Stimulated activated CD8-positive, alpha-beta memory T cell treated with anti-CD3 and anti-CD28 coated beads, Interleukin-12 subunit alpha, Interleukin-12 subunit beta, amount 100 ng/mL, for 4 hours (primary cell): ENCODE results near the gene RASAL2.

Experiments used
- DNase-seq: peaks from one replicate; pipeline ENCODE4 v3.0.0-alpha.2; 2020; ENCODE audit warnings: low read depth

Gene RASAL2

DNA sequence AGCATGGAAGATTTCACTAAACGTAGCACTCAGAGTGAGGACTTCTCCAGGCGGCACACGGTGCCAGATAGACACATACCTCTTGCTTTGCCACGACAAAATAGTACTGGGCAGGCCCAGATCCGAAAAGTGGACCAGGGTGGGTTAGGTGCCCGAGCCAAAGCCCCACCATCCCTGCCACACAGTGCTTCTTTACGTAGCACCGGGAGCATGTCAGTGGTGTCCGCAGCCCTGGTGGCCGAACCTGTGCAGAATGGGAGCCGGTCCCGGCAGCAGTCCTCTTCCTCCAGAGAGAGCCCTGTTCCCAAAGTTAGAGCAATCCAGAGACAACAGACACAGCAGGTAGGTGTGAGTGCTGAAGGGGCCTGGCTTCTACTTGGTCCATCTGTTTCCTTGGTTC is 364.3 kb downstream of the RASAL2 start:
- DNase-seq: no peak

DNA sequence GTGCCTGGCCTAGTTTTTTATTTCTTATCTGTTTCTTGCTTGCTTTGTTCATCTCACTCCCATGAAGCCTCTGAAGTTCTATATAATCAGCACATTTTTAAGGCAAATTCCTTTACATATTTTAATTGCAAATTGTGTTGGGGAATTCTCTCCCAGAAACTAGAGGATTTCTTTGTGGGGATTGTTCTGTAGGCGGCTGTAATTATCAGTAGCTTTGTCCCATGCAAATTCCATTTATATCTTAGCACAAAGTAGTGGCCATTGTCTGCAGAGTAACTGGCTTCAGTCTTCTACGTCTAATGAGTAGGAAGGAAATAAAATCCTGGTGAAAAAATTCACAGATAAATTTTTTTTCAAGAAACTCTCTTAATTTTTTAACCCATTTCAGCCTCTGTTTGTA is 367.2 kb downstream of the RASAL2 start:
- no peak for DNase-seq

DNA sequence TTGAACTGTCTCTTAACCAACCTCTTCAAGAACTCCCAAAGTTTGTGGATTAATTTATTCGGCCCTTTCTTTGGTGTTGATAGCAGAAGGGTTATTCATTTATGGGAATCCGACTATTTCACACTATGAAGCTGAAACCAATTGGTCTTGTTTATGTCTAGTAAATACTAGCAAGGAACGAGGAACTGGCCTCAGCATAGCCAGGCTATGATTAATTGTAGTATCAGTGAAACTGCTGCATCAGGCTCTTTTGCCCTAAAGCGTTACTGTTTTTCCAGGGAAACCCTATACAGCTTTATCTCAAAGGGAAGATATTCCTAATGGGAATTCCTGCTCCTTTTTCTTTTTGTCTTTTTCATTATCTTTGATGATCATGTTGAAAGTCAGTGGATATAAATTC is 367.8 kb downstream of the RASAL2 start:
- DNase-seq: no peak

DNA sequence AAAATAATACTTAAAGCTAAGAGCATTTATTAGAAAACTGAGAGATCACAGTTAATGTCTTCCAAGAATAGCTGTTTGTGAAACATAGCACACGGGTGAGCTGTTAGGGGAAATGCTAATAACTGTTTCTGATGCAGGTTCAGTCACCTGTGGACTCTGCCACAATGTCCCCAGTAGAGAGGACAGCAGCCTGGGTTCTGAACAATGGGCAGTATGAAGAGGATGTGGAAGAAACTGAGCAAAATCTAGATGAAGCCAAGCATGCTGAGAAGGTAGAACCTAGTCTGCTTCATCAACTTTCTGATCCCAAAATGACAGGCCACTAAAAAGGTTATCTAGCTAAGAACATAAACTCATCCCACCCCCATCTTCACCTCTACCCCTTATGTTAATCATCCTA is 370.2 kb downstream of the RASAL2 start:
- no peak for DNase-seq

DNA sequence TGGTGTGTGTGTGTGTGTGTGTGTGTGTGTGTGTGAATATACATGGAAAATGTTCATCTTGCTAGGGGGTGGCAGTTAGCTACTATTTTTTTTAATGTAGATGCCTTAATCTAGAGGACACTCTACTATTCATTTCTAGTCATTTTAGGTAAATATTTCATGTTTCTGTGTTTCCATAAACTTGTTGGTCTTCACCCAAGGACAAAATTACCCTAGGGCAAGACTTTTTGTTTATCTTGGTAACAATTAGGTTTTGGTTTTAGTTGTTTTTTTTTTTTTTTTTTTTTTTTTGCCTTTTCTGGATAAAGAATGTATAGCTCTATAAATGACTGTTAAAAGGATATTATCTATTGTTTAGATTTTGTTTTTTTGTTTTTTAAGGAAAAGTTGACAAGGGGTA is 370.7 kb downstream of the RASAL2 start:
- no peak for DNase-seq

DNA sequence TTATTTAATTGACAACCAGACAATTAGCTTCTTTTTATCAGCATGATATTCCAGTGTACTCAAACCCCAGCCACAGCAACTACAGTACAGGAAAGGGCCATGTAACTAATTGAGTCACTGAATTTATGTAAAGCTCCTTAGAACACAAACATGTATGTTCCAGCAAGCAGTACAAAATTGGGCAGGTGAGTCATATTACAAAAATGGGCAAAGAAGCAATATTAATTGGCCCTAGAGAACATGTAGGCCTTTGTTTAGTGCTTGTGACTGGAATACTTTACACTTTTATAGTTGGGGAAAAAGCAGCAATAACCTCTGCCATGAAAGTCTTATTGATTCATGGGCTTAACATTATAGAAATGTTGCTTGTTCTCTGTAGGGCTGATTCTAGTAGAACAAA is 371.1 kb downstream of the RASAL2 start:
- no peak for DNase-seq

DNA sequence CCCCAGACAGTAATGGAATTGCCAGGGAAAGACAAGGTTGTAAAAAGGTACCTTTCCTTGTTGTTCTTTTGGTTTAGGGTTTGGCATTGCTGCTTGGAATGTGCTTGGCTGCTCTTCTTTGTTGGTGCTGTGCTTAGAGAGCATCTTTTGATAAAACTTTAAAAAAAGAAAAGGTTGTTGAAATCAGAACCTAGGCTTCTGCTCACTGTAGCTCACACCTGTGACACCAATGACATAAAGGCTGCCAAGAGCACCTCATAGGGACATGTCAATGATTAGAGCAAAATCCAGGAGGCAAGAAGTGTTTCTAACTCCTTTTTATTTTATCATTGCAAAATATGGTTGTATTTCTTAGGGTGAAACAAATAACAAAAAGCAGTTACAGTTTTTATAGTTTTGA is 373.9 kb downstream of the RASAL2 start:
- no peak for DNase-seq

DNA sequence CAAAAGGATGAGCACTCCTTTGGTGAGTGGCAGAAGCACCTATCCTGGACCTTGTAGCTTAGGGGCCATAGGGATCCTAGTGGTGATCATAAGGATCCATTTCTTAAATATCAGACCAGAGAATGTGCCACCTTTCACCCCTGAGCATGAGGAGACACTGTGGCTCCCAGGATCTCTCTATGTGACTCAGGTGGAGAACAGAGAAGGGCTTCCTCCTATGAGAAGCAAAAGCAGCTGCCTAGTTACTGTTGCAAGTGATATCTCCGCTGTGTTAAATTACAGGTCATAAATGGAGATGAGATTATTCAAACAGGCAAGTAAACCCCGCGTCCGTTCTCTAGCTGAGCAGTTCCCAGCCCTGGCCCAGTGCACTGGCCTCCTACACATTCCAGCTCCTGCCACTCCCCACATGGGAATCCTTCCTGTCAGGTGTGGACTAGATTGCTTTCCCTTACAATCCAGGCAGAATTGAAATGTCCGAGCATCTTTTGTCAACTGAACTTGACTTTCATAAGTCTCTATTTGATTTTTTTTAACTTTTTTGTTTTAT is 376.6 kb downstream of the RASAL2 start:
- DNase-seq: no peak

DNA sequence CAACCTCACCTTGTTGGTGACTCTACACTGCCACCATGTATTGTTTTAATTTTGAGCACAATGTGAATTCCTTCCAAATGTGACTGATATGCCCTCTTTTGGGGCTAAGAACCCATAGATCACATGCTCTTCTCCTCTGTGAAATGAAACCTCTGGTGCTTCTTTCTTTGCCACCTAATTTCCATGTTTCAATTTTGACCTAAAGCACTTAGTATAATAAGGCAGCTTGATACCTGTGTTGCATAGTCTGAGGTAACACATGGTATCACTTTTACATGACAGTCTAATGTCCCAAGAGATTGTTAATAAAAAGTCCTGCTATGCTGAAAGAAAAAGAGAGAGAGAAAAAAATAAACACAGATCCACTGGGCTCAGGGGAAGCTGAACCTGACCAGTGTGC is 378.6 kb downstream of the RASAL2 start:
- DNase-seq: no peak

DNA sequence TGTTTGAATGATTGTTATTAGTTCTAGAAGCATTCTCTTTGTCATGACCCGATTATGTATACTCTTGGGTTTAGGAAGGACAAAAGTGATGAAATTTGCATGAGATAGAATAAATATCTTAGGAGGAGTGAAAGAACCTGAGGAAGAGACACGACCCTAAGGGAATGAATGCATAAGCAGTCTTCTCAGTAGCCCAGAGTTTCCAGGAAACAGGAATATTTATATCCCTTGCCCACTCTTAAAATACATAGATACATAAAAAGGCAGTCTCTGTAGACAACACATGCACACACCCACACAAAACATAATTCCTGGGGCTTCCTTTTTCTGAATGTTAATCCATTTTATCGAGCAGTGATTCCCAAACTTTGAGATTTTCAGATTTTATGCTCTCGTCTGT is 383.5 kb downstream of the RASAL2 start:
- DNase-seq: no peak

DNA sequence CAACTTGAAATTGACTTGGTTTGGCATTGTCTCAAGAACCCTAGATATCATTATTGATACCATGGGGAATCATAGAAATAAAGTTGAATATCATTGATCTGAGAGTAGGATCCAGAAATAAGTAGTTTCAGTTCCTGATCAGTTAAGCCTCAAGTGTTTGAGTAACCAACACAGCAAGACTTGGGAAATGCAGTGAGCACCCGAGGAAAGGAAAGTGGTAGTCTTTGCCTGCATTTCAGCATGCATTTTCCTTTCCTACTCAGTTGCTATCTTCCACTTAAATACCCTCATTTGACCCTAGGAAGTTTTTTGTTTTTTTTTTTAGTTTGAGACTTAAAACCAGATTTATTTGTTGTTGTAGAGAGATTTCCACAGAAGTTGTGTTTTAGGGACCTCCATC is 383.9 kb downstream of the RASAL2 start:
- no peak for DNase-seq

DNA sequence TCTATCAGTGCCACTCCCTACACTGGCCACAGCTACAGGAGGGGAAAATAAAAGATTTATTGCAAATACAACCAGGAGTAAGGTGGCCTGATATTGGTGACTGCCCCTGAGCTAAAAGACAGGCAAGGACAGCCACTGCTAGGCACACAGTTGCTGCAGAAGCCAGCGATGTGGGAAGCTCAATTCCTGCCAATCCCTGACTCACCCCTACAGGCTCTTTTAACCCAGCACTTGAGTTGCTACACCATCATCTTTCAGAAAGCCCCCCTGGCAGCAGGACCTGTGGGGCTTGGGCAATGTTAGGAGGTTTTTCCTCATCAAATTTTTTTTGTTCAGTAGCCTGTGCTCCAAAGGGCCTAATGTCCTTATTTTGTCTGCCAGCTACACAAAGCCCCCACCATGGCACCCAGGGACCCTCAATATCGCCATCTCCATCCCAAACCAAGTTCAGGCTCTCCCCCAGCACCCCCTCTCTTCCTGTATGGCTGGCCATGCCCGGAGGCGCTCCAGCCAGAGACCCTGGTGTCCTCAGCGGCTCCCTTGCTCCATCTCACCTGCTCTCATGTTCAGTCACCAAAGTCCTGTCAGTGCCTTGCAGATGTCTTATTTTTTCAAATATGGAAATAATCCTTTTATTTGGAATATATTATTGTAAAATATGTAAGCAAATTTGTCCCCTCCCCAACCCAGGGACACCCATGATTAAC is 389.5 kb downstream of the RASAL2 start:
- DNase-seq: no peak

DNA sequence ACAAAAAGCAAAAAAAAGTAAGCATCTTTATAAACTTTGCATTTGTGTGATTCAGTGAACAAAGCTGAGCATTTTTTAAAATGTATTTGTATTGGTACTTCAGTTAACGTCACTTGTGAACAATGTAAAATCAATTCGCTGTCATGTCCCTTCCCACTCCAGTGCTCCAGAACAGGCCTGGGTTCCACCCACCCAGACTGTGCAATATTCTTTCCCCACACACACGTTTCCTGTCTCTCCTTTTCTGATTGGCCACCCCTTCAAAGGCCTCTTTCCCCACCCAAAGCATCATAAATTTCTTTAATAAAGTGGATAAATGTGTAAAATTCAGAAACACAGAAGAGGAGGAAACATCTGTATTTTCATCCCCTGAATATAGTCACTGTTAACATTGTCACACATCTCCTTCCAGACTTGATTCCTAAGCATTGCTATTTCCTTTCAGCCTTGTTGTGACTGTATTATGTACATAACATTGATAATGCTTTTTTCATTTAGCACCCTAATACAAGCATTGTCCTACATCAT is 390.9 kb downstream of the RASAL2 start:
- DNase-seq: no peak

DNA sequence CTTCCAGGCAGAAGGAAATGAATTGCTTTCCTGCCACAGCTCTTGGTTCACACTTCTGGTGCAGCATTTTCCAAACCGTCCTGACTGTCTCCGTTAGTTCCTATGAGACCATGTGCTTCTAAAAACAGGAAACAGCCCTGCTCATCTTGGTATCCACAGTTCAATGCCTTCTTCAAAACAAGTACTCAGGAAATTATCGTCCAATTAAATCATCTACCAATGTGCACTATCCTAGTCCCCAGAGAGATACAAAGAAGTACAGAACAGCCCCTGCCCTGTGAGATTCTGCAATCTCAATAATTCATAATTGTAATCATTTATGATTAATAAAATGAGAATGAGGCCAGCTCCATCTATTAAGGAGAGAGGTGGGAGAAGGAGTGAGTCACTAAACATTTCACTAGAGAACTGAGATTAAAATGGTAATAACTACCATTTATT is 391.7 kb downstream of the RASAL2 start:
- no peak for DNase-seq

DNA sequence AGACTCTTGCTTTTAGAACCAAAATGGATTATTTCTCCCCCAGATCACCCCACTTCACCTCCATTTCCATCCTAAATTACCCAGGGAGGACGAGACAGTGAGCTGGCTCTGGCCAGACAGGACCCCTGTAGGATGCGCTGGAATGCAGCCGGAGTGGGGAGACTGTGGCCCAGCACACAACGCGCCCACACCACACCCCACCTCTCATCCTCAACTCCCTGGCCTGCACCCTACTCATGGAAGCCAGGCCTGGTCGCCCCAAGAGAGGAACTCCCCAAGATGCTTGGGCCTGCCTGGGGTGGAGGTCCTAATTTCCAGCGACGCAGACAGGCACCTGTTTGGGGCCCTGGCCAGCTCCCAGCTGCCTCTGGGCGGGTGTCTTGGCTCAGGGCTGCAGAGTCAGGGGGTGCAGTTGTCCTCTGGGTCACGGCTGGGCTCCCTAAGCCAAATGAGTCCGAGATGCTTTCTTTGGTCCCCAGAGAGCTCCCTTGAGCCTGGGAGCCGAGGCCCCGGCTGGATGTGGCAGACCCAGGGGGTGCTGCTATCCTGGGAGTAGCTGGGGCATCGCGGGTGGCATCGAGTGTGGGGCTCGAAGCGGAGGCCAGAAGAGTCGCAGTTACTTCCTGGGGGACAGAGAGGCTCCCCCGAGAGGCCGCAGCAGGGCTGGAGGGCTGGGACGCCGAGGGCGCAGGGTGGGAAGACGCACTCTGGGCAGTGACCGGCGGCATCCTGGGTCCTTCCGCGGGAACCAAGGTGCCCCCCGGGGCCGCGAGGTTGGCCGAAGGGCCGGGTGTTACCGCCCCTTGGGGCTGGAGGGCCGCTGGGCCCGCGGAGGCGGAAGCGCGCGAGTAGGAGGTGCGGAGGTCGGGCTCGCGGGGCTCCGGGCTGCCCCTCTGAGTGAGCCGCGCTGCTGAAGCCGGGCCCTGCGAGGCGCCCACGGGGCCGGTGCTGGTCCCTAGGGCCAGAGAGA is 392.5 kb downstream of the RASAL2 start:
- no peak for DNase-seq

DNA sequence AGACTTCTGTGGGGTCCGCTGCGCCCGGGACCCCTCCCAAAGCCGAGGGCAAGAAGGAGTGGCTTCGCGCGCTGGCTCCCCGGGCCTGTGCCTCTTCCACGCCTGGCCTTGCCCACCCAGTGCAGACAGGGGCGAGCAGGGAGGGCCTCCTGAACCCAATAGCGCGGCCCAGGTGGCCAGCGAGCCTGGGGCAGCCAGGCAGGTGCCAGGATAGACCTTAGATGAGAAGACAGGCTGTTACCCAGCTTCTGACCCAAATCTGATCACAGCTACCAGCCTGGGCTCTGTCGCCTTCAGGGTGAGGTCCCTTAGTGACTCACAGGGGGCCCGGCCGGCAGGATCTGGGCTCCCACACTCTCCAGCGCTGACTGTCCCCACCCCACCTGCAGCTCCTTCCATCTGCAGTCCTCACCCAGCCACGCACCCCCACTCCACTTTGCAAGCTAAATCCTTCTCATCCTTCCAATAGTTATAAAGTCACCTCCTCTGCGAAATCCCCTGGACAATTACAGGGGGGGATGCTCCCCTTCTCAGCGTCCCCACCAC is 393.2 kb downstream of the RASAL2 start:
- no peak for DNase-seq

DNA sequence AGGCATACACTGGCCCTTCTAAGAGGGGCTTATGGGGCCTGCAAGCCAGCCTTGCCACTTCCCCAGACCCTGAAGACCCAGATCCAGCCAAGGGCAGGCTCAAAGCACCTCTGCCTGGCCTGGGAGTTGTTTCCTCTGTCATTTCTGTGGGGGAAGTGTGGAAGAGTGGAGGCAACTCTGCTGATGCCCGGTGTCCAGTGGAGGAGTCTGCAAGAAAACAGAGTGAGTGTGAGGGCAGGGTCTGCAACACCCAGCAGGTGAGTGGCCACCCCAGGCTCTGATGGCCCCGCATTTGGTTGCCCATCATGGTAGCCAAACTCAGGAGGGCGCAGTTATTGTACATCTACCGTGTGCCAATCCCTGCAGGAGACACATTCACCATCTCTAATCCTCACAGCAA is 394.5 kb downstream of the RASAL2 start:
- no peak for DNase-seq

DNA sequence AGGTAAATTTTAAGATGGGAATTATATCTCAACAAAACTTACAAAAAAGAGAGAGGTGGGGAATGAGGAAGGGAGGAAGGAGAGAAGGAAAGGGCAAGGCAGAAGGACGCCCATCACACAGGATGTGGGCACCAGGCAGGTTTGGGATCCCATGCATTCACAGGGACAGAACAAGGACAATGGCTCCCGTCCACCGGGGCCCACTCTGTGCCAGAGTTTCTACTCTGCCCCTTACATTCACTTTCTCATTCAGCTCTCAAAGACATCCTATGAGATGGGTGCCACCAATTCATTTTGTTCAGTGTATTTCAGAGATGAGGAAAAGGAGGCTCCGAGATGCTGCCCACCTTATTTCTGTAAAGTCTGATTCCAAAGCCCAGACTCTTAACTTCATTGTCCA is 395.5 kb downstream of the RASAL2 start:
- no peak for DNase-seq

DNA sequence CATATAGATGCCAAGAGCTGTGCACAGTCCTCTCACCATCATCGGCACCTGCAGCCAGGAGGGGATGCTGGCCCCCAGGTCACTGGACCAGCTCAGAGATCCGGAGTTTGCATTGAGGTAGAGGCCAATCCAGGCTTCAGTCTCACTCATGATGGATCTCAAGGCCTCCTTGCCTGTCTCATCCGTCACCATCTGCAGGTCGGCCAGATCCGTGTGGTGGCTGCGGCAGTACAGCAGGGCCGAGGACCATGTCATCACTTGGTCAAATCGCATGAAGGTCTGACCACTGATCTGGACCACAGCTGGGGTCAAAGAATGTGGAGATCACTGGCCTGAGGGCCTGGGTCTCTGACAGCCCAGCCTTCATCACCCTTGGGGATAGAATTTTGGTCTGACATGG is 396.2 kb downstream of the RASAL2 start:
- DNase-seq: no peak

DNA sequence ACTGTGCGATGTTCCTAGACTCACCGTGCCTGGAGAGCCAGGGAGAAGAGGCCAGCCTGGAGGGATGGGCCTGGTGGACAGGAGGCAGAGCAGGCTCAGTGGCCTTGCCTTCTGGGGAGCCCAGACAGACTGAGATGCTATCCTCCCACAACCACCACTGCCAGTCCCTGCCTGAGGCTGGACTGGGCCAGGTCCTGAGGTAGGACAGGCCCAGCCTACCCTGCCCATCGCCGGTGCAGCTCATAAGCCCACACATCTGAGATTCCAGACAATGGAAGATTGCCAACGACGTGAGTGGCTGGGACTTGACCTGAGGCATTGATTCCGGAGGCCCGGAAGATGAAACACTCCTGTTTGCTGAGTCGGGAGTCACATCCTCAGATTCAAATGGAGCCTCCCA is 397.1 kb downstream of the RASAL2 start:
- DNase-seq: no peak

DNA sequence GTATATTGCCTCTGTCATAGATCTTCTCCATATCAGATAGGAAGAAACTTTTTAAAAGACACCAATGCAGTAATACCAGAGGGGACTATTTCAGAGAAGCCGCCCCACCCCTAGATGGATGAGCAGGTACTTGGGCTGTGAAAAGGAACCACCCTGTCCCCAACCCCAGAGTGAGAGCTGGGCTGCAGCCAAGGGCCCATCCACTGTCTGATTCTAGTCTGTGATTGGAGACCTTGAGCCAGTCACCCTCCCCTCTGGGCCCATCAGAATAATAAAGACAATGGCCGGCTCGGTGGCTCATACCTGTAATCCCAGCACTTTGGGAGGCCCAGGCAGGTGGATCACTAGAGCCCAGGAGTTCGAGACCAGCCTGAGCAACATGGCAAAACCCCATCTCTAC is 397.8 kb downstream of the RASAL2 start:
- DNase-seq: no peak

DNA sequence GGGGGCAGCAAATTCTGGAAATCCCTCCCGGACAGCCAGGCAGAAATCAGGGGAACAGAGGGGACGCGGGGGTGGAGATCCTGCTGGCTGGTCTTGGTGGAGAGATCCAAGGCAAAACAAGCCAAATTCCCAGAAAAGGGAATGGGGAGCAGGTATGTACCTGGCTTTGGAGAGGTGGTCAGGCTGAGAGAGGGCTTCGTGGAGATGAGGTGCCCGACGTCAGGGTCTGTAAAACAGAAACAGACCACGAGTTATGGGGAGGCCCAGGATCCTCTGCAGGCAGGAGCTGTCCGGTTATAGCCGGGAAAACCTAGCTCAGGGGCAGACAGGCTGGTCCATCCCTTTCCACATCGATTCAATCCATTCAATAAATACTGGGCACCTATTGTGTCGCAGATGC is 398.4 kb downstream of the RASAL2 start:
- no peak for DNase-seq

DNA sequence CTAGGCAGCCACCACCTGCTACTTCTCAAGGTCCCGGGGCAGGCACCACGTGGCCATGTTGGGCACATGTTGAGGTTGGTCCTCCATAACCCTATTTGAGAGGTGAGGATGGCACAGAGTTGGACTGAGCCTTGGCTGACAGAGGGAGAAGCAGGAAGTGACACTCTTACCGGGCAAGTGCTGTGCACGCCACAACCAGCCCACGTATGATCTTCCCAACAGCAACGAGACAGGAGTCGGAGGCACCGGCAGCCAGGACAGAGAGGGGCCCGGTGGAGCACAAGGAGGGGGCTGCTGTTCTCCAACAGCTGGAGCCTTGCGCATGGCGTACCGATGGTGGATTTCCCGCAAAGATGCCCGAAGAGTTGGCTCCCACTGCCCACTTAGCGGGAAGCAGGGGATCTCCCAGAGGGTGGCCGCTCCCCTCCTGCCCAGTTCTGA is 399.4 kb downstream of the RASAL2 start:
- no peak for DNase-seq
